Fibroblast of skin of right quadriceps (primary cell): ENCODE data around the gene PRSS1.
"Not testable (repeated sequence)": the region's sequence is repeated elsewhere in the genome, so short reads cannot be mapped to it uniquely, and the experiment has no call there.

ENCODE experiments used
- DNase-seq: peaks from one replicate; pipeline ENCODE4 v3.0.0-alpha.2; 2013

The PRSS1 gene

GRCh38 chr7:142749218-142749993 is at the start of gene PRSS1:
Gene PRSS1 (plus strand): TSS chr7:142749472. CDS start chr7:142749485, 13 bp downstream.
- DNase-seq = no peak

GRCh38 chr7:142700935-142701334 is 48.3 kb upstream of the PRSS1 start:
- not testable (repeated sequence) for DNase-seq

- no peak for DNase-seq
Observed at GRCh38 chr7:142703655-142704305, 45.5 kb upstream of the PRSS1 start.

DNA sequence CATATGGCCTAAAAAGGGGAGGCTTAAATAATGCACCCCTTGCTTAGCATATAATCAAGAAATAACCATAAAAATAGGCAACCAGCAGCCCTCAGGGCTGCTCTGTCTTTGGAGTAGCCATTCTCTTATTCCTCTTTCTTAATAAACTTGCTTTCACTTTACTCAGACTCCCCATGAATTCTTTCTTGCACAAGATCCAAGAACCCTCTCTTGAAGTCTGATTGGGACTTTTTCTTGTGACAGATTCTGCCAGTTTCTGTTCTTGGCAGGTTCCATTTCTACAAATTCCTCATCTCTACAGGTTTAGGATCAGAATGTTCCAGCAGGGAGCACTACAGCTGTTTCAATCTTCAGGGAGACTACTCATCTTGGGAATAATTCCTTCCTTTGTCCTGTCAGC is 40.5 kb upstream of the PRSS1 start:
- not testable (repeated sequence) for DNase-seq

GRCh38 chr7:142709921-142710320 is 39.4 kb upstream of the PRSS1 start:
- no peak for DNase-seq

DNA sequence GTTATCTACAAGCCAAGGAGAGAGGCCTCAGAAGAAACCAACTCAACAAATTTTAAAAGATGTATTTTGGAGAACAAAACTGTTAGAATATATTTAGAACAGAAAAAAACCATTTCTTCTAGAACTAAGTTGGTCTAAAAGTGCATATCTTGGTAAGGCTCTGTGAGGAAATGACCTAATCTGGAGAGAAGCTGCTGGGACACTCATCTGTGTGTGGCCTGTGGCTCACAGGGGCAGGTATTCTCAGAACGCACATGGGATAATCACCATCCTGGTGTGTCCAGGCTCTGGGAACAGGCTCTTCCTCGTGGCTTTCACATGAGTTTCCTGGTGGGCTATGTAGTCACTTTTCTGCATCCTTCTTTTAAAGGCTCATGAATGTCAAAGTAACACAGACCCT is 38.1 kb upstream of the PRSS1 start:
- no peak for DNase-seq

- peak; percentile 11 for DNase-seq
Observed at GRCh38 chr7:142711746-142712616, 37.3 kb upstream of the PRSS1 start.

GRCh38 chr7:142712617-142712957 is 36.7 kb upstream of the PRSS1 start:
- DNase-seq = no peak

DNA sequence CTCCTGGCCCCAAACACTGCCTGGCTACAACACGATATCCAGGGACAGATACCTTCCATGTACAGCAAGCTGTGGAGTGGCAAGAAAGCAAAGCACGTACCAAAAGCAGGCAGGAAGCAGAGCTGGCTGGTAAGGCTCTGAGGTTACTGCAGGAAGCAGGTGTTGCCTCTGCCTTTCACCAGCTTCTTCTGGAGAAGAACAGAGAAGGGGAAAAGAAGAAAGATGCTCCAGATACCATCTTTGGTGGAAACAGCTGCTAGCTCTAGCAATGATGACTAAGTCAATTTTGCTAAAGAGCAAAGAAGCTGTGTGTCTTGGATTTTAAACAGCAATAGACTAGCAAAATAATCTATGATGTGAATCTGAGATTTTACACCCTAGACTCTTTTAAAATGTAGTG is 34.9 kb upstream of the PRSS1 start:
- no peak for DNase-seq

GRCh38 chr7:142716596-142716995 is 32.7 kb upstream of the PRSS1 start:
- no peak for DNase-seq

DNA sequence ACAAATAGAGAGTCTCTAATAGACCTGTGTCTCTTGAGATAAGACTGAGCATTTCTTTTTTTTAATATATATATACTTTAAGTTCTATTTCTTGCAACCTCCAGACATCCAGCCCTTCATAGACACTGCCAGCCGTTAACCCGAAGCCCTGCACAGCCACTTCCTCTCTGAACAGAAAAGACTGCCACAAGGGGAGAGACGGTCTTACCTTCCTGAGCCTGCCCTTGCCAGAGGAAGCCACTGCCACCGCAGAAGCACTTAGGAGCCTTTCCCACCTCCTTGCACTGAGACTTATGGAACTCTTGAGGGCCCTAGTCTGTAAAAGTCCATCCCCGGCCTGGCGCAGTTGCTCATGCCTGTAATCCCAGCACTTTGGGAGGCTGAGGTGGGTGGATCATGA is 31.8 kb upstream of the PRSS1 start:
- DNase-seq = no peak

DNA sequence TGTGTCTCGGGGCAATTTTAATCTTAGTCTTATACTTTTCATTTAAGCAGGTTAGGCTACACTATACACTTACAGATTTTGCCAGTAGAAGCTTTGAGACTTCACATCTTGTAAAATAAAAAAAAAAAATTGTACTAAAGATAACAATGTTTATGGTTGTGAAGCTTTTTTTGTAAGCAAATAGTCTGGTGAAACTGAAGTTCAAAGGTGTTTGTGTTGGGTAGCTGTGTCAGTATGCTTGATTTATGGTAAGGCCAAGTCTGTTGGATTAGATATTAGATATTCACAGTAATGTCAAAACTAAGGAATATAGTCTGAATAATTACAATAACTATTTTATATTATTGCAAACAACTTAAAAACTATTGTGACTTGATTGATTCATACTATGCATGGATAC is 31.0 kb upstream of the PRSS1 start:
- no peak for DNase-seq

DNA sequence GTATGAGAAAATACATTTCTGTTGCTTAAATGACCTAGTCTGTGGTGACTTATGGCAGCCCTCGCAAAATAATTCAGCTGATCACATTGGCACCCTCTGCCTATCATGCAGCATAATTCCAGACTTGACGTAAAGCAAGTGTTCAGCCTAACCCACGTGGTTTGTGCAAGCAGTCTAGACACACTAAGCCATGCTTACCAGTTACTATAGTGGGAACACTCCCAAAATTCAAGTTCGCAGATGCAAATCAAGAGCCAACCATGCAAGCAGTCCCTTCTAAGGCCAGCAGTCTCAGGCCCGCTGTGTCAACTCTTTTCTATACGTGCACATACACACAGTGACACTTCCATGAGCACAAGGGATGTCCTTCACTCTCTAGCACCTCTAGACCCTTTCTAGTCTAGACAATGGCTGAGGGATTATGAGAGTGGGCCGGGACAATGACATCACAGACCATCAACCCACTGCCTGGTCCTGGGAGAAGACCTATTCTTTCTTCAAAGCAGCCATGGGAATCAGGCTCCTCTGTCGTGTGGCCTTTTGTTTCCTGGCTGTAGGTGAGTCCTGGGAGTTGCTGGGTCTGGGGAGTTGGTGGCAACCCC is 29.0 kb upstream of the PRSS1 start:
- DNase-seq = no peak

GRCh38 chr7:142720986-142721385 is 28.3 kb upstream of the PRSS1 start:
- DNase-seq = no peak

DNA sequence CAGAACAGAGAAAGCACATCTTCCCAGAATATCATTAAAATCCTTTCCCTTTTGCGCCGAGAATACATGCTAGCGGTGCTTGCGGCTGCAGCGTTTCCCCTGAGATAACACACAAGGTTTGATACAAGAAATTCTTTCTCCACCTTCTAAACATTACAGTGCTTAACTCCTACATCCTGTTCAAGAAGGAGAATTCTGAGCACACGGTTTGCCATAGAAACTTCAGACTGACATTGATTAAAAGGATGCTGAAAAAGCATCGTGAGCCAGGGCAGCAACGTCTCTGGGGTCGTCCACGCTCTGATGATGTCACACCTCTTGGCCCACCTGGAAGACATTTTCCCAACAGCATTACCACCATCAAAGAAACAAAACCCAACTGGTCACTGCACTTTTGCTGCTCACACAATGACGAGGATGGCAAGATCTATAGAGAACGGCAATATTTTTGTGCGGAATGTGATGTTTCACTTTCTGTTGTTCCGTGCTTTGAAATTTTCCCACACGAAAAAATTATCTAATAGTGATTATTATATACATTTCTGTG is 27.0 kb upstream of the PRSS1 start:
- no peak for DNase-seq

GRCh38 chr7:142733271-142733670 is 16.0 kb upstream of the PRSS1 start:
- no peak for DNase-seq

DNA sequence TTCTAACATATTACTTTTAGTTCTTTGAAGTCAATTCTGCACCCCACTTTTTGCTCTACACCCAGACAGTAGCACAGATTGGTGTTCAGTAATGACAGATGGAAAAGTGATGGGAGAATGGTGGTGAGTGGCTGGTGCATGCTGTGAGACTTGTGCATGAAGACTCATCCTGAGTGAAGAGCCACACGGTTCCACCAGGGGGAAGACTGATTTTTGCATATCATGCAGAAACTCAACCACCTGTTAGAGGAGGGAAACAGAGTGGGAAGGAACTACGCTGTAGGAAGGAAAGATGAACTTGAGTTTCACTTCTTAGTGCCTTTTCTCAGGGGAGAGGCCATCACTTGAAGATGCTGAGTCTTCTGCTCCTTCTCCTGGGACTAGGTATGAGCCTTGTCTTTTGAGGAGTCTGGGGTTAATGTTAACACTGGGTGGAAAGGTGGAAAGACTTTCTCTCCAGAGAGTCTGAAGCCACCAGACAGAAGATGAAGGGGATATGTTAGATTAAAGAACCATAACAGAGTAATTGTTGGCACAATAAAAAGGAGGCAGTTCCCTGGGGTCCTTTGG is 9.3 kb upstream of the PRSS1 start:
- DNase-seq = no peak

DNA sequence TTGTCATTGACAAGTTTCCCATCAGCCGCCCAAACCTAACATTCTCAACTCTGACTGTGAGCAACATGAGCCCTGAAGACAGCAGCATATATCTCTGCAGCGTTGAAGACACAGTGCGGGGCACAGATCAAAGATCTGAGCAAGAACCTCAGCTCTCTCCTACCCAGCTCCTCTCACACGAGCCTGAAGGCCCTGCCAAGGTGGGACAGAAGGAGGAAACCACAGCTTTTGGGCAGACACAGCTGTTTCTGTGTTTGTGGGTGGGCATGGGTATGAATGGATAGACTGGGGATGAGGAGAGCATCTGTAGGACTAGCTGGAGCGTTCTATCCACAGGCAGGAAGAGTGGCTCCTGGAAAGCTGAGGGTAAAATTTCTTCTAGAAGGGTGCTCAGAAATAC is 8.5 kb upstream of the PRSS1 start:
- no peak for DNase-seq

- not testable (repeated sequence) for DNase-seq
Observed at GRCh38 chr7:142741932-142742331, 7.3 kb upstream of the PRSS1 start.

GRCh38 chr7:142745091-142745635 is 4.1 kb upstream of the PRSS1 start:
- DNase-seq = peak; percentile 4

- no peak for DNase-seq
Observed at GRCh38 chr7:142745745-142746144, 3.5 kb upstream of the PRSS1 start.

GRCh38 chr7:142746264-142746663 is 3.0 kb upstream of the PRSS1 start:
- DNase-seq = no peak
